ENCODE measurements around the gene ASCC2.

- TF ChIP-seq POLR2A (IDR thresholded peaks at IDR 0.05) (no peak), EP300 (IDR thresholded peaks at IDR 0.05) (no peak), CTCF (IDR thresholded peaks at IDR 0.05) (no peak)
These were observed 49.5 kb downstream of the ASCC2 start for GRCh38 chr22:29788339-29789279.

Data from ovary (tissue), 3 donors.